ENCODE data around the gene NFKBIB.

DNA sequence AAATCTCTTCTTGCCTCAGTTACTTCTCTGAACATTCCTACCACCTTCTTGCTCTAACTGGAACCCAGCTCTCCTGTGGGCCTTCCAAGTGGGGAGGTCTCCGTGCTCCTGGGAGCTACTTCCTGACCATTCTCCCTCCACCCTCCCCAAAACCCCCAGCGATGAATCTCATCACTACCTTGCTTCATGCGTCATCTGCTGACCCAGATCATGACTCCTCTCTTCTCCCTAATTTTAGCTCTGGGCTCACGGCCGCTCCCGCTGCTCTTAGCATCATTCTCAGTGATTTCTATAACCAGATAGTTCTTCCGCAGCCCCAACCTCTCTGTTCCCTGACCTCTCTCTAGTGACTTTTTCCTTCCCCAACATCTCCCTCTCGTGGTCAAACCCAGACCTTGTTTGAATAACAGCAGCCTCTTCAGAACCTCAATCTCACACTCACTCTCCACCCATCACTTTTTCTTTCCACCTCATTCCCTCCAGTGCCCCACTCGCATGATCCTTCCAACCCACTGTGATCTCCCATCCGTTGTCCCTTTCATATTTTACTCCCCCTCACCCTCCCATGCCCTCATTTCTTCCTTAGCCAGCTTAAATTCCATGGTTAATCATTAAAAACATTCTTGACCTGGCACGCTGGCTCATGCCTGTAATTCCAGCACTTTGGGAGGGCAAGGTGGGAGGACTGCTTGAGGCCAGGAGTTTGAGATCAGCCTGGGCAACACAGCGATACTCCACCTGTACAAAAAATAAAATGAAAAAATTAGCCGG lies 52.8 kb downstream of the NFKBIB start:
- TF ChIP-seq, protein P1, sequence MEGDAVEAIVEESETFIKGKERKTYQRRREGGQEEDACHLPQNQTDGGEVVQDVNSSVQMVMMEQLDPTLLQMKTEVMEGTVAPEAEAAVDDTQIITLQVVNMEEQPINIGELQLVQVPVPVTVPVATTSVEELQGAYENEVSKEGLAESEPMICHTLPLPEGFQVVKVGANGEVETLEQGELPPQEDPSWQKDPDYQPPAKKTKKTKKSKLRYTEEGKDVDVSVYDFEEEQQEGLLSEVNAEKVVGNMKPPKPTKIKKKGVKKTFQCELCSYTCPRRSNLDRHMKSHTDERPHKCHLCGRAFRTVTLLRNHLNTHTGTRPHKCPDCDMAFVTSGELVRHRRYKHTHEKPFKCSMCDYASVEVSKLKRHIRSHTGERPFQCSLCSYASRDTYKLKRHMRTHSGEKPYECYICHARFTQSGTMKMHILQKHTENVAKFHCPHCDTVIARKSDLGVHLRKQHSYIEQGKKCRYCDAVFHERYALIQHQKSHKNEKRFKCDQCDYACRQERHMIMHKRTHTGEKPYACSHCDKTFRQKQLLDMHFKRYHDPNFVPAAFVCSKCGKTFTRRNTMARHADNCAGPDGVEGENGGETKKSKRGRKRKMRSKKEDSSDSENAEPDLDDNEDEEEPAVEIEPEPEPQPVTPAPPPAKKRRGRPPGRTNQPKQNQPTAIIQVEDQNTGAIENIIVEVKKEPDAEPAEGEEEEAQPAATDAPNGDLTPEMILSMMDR (IDR thresholded peaks at IDR 0.05): peak; percentile 20 to 59 (median 39)
- TF ChIP-seq POLR2A (IDR thresholded peaks at IDR 0.05): no peak
